ENCODE data around the gene PASK. TPM values are rescaled to one million over a fixed set of nuclear protein-coding genes. Genes with fewer than 3 reads are reported as not detected.

PASK gene
- total RNA-seq, 2 experiments from 2014 or later = 62.9 to 88.1 TPM

DNA sequence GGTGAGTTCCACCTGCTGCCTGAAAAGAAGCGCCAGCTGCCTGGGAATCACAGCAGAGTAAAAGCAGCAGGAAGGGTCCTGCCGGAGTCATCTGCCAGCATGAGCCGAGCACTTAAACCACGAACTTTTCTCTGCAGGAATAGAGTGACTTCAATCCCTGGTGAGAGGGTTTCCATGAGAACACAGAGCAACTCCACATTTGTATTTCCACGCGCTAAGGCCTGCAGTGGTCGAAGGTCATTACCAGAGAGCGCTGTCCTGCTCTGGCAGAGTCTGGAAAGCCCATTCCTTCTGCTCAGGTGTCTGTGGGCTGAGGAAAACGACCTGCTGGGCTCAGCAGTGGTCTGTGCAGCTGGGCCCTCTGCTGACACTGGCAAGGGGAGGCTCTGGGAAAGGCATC lies 6.7 kb downstream of the PASK start:
- H3K36me3 Mint-ChIP-seq (ENCODE audit: low read depth) = peaks cover 25% of the 10 kb centered on the region
- no peak for DNase-seq
- no peak for ATAC-seq
- H3K9me3 Mint-ChIP-seq (ENCODE audit: low read depth) = no peaks in the 10 kb centered on the region
- H3K4me3 Mint-ChIP-seq = no peak overlapping the region
- no peak overlapping the region for H3K27ac Mint-ChIP-seq
- ChIA-PET CTCF (no interaction called here), POLR2A (no interaction called here)
- no peaks in the 10 kb centered on the region for H3K27me3 Mint-ChIP-seq
- peaks cover 6% of the 10 kb centered on the region for H3K4me1 Mint-ChIP-seq
- intact Hi-C loops (cut with DNase I, micrococcal nuclease) = no loop called here

DNA sequence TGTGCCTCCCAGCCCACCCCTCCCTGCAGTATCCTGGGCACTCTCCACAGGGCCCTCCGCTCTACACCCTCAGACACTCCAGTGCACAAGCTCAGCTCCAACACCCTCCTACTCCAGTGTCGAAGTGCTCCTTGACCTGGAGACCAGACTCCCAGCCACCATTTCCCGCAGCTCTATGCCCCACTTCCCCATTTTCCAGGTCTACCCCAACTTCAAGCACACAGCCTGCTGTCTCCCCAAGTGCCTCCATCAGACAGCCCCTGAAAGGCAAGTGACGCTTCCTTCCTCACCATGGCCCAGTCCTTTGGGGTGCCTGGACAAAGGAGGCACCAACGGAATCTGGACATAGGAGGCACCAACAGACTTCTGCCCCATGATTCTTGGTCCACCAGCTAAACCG lies 7.2 kb downstream of the PASK start:
- no peak for DNase-seq
- Mint-ChIP-seq H3K27ac (no peak overlapping the region), H3K36me3 (ENCODE audit: low read depth) (peaks cover 25% of the 10 kb centered on the region), H3K9me3 (ENCODE audit: low read depth) (no peaks in the 10 kb centered on the region), H3K27me3 (no peaks in the 10 kb centered on the region), H3K4me3 (no peak overlapping the region), H3K4me1 (peaks cover 6% of the 10 kb centered on the region)
- CTCF ChIA-PET = no interaction called here
- no peak for ATAC-seq
- POLR2A ChIA-PET = no interaction called here
- intact Hi-C loops (cut with DNase I, micrococcal nuclease) = no loop called here

DNA sequence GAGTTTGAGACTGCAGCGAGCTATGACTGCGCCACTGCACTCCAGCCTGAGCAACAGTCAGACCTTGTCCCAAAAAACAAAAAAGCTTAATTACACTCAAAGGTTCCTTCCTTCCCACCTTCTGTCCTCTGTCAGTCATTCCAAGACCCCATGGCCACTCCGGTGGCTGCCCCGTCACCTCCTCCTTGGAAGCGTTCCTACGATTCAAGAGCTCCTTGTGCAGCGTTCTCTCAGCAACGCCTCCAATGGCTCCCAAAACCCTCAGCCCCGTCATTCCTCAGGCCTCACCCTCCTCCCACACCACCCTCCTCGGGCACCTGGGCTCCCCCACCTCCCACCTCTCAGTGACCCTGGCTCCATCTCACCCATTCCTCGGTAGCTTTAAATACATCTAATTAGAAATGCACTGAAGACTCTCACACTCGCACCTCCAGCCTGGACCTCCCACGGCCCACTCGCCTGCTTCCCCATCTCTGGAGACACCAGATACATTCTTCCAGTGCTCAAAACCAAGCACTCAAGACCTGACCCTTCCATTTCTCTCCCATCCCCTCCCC lies 8.0 kb downstream of the PASK start:
- CTCF ChIA-PET = interaction anchor here (1.1 to 1.7 kb wide), 2 partner anchors 10 to 135 kb away, joined by 3 to 5 read pairs; no protein-coding TSS in a partner anchor

DNA sequence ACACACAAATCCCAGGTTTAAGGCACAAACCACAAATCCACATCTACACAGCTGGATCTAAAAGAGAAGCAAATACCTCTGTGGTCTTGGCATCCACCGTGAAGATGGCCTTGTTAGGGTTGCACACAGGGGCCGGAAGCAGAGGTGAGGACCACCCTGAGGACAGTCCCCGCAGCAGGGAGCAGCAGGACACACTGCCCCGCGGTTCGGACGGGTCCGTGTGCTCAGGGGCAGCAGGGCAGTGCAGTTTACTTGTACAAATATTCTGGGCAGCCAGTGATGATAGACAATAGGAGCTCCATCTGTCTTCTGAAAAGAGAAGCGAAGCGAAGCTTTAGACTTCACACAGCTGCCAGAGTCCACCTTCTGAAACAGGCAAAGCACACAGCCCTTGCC lies 8.8 kb downstream of the PASK start:
- POLR2A ChIA-PET = interaction anchor here (1.2 kb wide), 1 partner anchor 24 kb away, joined by 3 read pairs; no protein-coding TSS in a partner anchor
- intact Hi-C loops (cut with DNase I, micrococcal nuclease) = no loop called here
- no peak for DNase-seq
- no peaks in the 10 kb centered on the region for H3K4me1 Mint-ChIP-seq
- no peaks in the 10 kb centered on the region for H3K27me3 Mint-ChIP-seq
- no peak overlapping the region for H3K27ac Mint-ChIP-seq
- H3K4me3 Mint-ChIP-seq = no peak overlapping the region
- H3K9me3 Mint-ChIP-seq (ENCODE audit: low read depth) = no peaks in the 10 kb centered on the region
- no peak for ATAC-seq
- CTCF ChIA-PET = interaction anchor here (1.1 to 1.7 kb wide), 2 partner anchors 11 to 136 kb away, joined by 3 to 5 read pairs; no protein-coding TSS in a partner anchor
- peaks cover 35% of the 10 kb centered on the region for H3K36me3 Mint-ChIP-seq (ENCODE audit: low read depth)

More for the DNA sequence above, 8.0 kb downstream of the PASK start:
- intact Hi-C loops (cut with DNase I, micrococcal nuclease) = no loop called here
- no peak for DNase-seq
- no peak overlapping the region for H3K27ac Mint-ChIP-seq
- no peak for ATAC-seq
- POLR2A ChIA-PET = interaction anchor here (1.2 kb wide), 1 partner anchor 23 kb away, joined by 3 read pairs; no protein-coding TSS in a partner anchor
- H3K36me3 Mint-ChIP-seq (ENCODE audit: low read depth) = peaks cover 28% of the 10 kb centered on the region
- peaks cover 2% of the 10 kb centered on the region for H3K4me1 Mint-ChIP-seq
- H3K4me3 Mint-ChIP-seq = no peak overlapping the region
- H3K27me3 Mint-ChIP-seq = no peaks in the 10 kb centered on the region
- no peaks in the 10 kb centered on the region for H3K9me3 Mint-ChIP-seq (ENCODE audit: low read depth)

DNA sequence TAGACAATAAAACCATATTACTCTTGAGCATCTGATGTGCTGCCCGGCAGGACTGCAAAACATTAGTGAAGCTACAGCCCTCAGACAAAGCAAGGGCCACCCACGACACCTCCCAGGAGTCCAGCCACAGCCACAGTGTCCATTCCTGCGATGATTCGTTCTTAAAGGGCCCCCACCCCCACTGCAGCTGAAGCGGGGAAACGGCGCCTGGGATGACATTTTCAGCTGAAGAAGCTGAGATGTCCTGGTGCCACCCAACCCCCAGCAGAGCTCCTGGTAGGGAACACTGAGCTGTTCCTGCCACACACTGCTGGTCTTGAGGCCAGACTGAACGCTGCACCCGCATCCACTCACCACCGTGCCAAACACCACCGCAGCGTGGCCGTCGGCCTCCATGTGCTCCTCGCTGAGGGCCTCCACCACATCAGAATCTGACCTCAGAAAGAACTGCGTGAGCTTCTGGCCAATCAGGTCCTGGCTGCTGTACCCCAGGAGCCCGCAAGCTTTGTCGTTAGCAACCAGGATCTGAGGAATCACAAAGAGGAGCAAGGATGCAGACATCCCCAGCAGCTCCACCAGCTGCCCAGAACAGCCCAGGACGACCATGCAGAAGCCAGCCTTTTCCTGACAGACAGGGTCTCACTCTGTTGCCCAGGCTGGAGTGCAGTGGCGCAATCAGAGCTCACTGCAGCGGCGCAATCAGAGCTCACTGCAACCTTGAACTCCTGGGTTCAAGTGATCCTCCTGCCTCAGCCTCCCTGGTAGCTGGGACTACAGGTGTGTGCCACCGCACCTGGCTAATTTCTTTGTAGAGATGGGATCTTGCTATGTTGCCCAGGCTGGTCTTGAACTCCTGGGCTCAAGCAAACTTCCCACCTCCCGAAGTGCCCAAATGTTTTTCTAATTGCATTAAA lies 9.5 kb downstream of the PASK start:
- Mint-ChIP-seq H3K4me3 (no peak overlapping the region), H3K4me1 (no peaks in the 10 kb centered on the region), H3K27ac (no peak overlapping the region), H3K9me3 (ENCODE audit: low read depth) (no peaks in the 10 kb centered on the region), H3K27me3 (no peaks in the 10 kb centered on the region), H3K36me3 (ENCODE audit: low read depth) (peaks cover 32% of the 10 kb centered on the region)
- DNase-seq (no peak), ATAC-seq (no peak)
- POLR2A ChIA-PET = interaction anchor here (1.2 kb wide), 1 partner anchor 25 kb away, joined by 3 read pairs; no protein-coding TSS in a partner anchor
- CTCF ChIA-PET = interaction anchor here (0.6 to 1.7 kb wide), 2 partner anchors 12 to 34 kb away, joined by 3 to 5 read pairs; no protein-coding TSS in a partner anchor
- intact Hi-C loops (cut with DNase I, micrococcal nuclease) = no loop called here

DNA sequence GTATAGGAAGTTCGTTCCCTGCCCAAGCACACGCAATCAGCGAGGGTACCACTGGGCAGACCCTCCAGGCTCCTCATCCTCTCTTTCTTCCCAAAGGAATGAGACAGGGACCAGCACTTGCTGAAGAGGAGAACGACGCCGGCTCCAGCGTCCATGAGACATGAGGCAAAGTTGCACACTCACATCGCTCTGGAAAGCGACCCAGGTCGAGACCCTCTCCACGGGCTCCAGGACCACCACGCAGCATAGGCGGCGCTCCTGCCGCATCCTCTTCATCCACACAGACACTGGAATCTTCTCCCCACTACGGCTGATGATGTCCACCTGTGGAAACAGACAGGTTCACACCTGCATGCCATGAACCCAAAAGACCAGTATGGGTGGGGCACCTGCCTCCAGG lies 10.8 kb downstream of the PASK start:
- Mint-ChIP-seq H3K27ac (no peak overlapping the region), H3K9me3 (ENCODE audit: low read depth) (no peaks in the 10 kb centered on the region), H3K4me3 (no peak overlapping the region), H3K27me3 (no peaks in the 10 kb centered on the region), H3K4me1 (no peaks in the 10 kb centered on the region), H3K36me3 (ENCODE audit: low read depth) (peaks cover 36% of the 10 kb centered on the region)
- intact Hi-C loops (cut with DNase I, micrococcal nuclease) = no loop called here
- no peak for DNase-seq
- ChIA-PET POLR2A (no interaction called here), CTCF (no interaction called here)
- no peak for ATAC-seq

DNA sequence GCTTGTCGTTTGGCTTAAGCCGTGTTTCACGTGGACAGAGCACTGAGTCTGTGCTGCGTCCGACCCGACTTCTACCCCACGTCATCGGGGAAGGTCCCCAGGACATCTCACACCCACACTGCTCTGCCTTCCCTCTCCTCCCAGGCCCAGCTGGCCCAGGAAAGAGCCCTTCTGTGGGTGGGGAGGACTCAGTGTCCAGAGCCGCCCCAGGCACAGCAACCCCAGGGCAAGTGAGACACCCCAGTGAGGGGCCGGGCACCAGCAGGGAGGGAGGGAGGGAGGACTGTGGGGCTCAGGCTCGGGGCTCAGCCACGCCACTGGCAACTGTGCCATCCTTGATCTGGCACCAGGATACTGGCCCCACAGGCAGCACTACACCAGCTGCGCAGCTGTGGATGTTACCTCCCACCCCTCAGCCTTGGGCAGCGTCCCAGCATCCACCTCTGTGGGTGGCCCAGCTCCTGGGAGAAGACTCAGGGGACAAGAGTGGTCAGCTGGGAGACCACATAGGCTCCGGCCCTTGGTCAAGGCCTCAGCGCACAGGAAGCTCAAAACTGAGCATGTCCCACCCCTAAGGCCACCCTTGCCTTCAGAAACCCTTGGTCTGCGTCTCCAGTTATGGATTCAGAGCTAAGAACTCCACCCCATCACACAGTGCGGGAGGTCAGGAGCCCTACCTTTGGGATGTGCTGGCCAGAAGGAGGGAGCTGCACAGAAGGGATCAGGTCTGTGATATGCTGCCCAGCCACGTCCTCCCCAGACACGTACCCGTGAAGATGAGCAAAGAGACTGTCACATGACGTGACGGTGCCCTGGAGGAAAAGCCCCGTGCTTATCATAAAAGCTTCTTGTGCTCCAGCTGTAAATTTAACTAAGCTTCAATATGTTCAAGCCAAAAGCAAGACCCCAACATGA lies 11.7 kb downstream of the PASK start:
- Mint-ChIP-seq H3K9me3 (ENCODE audit: low read depth) (no peaks in the 10 kb centered on the region), H3K36me3 (ENCODE audit: low read depth) (peaks cover 41% of the 10 kb centered on the region), H3K4me3 (no peak overlapping the region), H3K27ac (no peak overlapping the region), H3K27me3 (no peaks in the 10 kb centered on the region), H3K4me1 (no peaks in the 10 kb centered on the region)
- intact Hi-C loops (cut with DNase I, micrococcal nuclease) = no loop called here
- DNase-seq = no peak
- ChIA-PET POLR2A (no interaction called here), CTCF (interaction anchor here (0.7 kb wide), 1 partner anchor 106 kb away, joined by 3 read pairs; no protein-coding TSS in a partner anchor)
- no peak for ATAC-seq

DNA sequence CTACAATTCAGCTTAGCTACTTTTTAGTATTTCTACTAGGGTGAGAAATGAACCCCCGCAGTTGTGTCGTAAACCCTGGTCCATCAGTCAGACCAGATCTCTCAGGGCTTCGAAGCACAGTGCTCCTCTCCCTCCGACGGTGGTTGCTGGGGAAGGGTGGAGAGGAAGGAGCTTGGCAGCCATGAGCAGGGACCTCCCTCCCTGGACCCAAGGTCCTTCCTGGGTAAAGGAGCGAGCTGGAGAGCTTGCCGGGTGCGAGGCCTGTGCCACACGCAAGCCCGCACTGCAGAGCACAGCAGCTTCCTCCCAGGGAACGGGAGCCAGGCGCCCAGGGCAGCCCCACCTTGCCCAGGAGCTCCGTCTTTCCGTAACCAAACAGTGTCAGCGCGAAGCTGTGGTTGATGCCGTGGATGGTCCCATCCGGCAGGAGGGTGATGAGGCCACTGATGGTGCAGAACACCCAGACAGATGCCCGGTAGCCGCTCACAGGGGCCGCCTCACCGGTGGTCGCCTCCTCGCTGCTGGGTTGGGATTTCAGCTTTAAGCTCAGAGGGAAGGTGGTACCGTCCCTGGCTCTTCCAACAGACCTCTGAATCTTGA lies 12.5 kb downstream of the PASK start:
- no peak overlapping the region for H3K4me3 Mint-ChIP-seq
- intact Hi-C loops (cut with DNase I, micrococcal nuclease) = no loop called here
- no peaks in the 10 kb centered on the region for H3K9me3 Mint-ChIP-seq (ENCODE audit: low read depth)
- no peak overlapping the region for H3K27ac Mint-ChIP-seq
- H3K27me3 Mint-ChIP-seq = no peaks in the 10 kb centered on the region
- ATAC-seq (no peak), DNase-seq (no peak)
- H3K36me3 Mint-ChIP-seq (ENCODE audit: low read depth) = peaks cover 38% of the 10 kb centered on the region
- ChIA-PET CTCF (no interaction called here), POLR2A (no interaction called here)
- no peaks in the 10 kb centered on the region for H3K4me1 Mint-ChIP-seq

DNA sequence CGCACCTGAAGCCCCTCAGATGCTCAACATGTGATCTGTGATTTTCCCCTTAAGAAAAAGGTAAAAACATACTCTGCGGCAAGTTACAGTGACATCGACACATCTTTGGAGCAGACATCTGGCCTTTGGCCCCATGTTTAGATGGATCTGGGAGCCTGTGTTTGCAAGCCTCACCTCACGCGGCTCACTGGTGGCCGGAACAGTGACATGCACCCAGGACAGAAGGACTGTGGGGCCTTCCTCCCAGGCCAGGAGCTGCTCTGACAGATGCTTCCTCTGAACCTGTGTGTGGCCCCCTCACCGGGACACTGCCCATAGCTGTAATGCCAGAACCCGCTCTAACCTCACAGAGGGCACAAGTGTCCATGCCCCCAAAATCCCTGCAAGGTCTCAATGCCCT lies 13.1 kb downstream of the PASK start:
- ATAC-seq (no peak), DNase-seq (no peak)
- Mint-ChIP-seq H3K27me3 (no peaks in the 10 kb centered on the region), H3K4me3 (no peak overlapping the region), H3K9me3 (ENCODE audit: low read depth) (no peaks in the 10 kb centered on the region), H3K4me1 (no peaks in the 10 kb centered on the region), H3K27ac (no peak overlapping the region), H3K36me3 (ENCODE audit: low read depth) (peaks cover 34% of the 10 kb centered on the region)
- intact Hi-C loops (cut with DNase I, micrococcal nuclease) = no loop called here
- ChIA-PET CTCF (no interaction called here), POLR2A (no interaction called here)

DNA sequence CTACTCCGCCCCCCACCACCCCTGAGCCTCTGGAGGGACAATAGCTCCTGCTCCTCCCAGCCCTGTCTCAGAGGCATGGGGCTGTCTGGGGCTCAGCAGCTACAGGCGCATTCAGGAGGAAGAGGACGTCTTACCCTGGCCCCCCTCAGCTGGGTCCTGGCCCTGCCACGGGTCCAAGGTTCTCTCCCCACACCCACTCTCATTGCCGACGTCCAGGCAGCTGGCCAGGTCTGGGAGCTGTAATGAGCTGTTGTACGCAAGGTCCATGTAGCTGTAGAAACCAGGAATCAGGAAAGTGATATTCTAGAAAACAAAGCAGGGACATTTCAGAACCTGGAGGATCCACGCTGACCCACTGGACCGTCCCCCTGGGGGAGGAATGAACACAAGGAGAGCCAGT lies 13.5 kb downstream of the PASK start:
- POLR2A ChIA-PET = no interaction called here
- no peaks in the 10 kb centered on the region for H3K27me3 Mint-ChIP-seq
- CTCF ChIA-PET = no interaction called here

DNA sequence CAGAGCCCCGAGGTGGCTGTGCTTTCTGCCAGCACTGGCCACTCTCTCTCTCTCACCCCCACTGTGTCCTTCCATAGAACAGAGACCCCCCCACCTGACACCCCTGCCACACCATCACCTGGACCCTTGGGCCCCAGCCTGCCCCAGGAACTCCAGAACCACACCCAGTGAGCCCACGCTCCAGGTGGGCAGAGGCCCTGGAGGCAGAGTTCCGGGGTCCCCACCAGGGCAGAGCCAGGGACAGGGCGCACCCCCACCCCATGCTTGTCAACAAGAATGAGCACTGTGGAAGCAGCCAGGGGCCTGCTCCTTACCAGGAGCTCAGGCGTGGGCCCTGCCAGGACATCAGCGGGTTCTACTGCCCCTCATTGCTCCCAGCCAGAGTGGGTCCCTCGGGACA lies 14.6 kb downstream of the PASK start:
- ChIA-PET POLR2A (no interaction called here), CTCF (no interaction called here)
- H3K27me3 Mint-ChIP-seq = no peaks in the 10 kb centered on the region
- H3K27ac Mint-ChIP-seq = no peak overlapping the region
- intact Hi-C loops (cut with DNase I, micrococcal nuclease) = no loop called here
- H3K9me3 Mint-ChIP-seq (ENCODE audit: low read depth) = no peaks in the 10 kb centered on the region
- DNase-seq = no peak
- H3K36me3 Mint-ChIP-seq (ENCODE audit: low read depth) = peaks cover 41% of the 10 kb centered on the region
- H3K4me1 Mint-ChIP-seq = no peaks in the 10 kb centered on the region
- no peak for ATAC-seq
- H3K4me3 Mint-ChIP-seq = no peak overlapping the region

More for the DNA sequence above, 13.5 kb downstream of the PASK start:
- intact Hi-C loops (cut with DNase I, micrococcal nuclease) = no loop called here
- Mint-ChIP-seq H3K4me1 (no peaks in the 10 kb centered on the region), H3K4me3 (no peak overlapping the region), H3K9me3 (ENCODE audit: low read depth) (no peaks in the 10 kb centered on the region), H3K27ac (no peak overlapping the region), H3K36me3 (ENCODE audit: low read depth) (peaks cover 36% of the 10 kb centered on the region)
- no peak for ATAC-seq
- DNase-seq = no peak

Measured in activated CD4-positive, alpha-beta T cell treated with anti-CD3 and anti-CD28 coated beads for 36 hours (primary cell).